NCI-H187 treated with DMSO at 0.1 percent for 48 hours (cell line): ENCODE data around the gene ZNF655.
"Not testable (repeated sequence)": the region's sequence is repeated elsewhere in the genome, so short reads cannot be mapped to it uniquely, and the experiment has no call there.

Experiments
- DNase-seq: peaks from one replicate; lab custom pipeline; 2025; lab: John Stamatoyannopoulos, UW

ZNF655 gene, protein sequence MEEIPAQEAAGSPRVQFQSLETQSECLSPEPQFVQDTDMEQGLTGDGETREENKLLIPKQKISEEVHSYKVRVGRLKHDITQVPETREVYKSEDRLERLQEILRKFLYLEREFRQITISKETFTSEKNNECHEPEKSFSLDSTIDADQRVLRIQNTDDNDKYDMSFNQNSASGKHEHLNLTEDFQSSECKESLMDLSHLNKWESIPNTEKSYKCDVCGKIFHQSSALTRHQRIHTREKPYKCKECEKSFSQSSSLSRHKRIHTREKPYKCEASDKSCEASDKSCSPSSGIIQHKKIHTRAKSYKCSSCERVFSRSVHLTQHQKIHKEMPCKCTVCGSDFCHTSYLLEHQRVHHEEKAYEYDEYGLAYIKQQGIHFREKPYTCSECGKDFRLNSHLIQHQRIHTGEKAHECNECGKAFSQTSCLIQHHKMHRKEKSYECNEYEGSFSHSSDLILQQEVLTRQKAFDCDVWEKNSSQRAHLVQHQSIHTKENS

DNA sequence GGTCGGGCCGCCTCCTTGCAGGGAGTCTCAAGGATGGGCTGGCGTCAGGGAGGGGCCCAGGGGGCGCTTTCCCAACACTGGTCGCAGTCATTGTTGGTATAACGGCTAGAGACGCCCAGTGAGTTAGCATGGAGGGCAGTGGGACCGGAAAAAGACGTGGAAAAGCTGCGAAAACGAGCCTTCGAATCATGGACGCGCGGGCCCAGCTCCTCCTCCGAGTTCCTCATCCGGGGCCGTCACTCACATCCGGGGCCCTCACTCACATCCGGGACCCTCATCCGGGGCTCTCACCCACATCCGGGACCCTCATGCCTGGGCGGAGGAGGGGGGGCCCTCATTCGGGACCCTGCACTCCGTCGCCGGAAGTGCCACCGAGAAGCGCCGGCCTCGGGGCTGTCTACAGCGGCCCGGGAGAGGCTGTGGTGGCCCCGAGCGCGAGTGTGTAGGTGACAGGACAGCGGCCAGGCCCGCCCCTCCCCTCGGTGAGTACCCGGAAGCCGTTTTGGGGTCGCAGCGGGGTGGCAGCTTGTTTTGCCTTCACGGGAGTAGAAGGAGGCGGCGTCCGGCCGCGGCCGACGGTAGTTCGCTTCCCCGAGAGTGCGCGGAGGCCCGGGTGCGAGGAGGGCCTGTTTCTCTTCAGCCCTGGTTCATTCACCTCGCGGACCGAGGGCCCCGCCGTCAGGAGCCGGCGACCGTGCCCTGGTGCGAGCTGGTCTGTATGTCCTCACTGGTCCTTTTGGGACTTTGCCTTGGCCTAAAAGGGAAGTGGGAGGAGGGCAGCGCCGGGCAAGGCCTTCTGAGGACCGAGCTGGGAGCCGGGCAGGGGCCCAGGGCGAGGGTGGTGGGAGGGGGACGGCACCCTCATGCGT lies at the start of gene ZNF655:
TSS of gene ZNF655 (plus strand) at position 337 of the 869 bp plus-strand sequence. CDS start 1,918 bp downstream, outside the sequence.
- peak; percentile 69 for DNase-seq

DNA sequence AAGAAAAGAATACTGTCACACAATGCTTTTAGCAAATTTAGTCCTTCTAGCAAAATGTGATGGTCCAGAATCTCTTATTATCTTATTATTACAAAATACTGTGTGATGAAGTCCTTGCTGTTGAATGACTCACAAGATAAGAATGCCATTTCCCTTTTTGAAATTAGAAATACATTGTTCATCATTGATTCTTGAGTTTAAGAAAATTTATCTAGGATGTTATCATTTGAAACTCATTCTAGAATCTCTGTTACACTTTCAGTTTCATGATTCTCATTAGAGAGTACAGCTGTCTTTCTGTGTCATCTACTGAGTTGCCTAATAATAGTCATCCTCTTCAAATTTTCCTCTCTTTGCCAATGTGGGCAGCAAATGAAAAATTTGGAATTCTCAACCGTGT lies 44.4 kb upstream of the ZNF655 start:
- no peak for DNase-seq

DNA sequence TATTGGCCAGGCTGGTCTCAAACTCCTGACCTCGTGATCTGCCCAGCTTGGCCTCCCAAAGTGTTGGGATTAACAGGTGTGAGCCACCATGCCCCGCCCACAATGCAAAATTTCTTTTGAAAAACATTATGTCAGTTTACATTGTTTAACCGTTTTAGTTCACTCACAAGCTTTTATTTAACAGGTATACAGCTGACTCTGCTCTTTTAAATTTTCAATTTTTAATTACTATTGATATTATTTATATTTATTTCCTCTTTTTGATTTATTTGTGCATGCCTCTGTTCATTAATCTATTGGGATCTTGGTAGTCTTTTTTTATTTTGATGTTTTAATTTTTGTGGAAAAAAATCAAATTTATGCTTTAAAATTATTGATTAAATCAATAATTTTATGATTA lies 37.0 kb upstream of the ZNF655 start:
- no peak for DNase-seq

DNA sequence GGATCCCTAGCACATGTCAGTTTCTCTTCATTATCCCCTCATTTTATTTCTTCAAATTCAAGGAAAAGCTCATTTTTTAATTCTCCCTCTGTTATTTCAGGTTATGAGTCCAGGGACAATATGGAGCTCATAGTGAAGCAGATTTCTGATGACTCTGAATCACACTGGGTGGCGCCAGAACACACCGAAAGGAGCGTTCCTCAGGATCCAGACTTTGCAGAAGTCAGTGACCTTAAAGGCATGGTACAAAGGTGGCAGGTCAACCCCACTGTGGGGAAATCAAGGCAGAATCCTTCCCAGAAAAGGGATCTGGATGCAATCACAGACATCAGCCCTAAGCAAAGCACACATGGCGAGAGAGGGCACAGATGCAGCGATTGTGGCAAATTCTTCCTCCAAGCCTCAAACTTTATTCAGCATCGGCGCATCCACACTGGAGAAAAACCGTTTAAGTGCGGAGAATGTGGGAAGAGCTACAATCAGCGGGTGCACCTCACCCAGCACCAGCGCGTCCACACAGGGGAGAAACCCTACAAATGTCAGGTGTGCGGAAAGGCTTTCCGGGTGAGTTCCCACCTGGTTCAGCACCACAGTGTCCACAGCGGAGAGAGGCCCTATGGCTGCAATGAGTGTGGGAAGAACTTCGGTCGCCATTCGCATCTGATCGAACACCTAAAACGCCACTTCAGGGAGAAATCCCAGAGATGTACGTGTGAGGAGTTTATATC lies 32.6 kb upstream of the ZNF655 start:
- no peak for DNase-seq

DNA sequence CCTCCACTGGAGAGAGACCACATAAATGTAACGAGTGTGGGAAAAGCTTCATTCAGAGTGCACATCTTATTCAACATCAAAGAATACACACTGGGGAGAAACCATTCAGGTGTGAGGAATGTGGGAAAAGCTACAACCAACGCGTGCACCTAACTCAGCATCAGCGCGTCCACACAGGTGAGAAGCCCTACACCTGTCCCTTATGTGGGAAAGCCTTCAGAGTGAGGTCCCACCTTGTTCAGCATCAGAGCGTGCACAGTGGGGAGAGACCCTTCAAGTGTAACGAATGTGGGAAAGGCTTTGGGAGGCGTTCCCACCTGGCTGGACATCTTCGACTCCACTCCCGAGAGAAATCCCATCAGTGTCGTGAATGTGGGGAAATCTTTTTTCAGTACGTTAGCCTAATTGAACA lies 27.1 kb upstream of the ZNF655 start:
- DNase-seq, result no peak

DNA sequence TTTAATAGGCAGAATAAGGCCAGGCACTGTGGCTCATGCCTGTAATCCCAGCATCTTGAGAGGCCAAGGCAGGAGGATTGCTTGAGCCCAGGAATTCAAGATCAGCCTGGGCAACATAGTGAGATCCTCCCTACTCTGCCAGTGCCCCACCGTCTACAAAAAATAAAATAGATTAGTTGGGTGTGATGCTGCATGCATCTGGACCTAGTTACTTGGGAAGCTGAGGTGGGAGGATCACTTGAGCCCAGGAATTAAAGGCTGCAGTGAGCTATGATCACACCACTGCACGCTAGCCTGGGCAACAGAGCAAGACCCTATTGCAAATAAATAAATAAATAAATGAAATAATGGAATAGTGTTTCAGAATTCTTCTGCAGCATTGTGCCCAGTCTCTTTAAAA lies 22.8 kb upstream of the ZNF655 start:
- DNase-seq, result no peak

DNA sequence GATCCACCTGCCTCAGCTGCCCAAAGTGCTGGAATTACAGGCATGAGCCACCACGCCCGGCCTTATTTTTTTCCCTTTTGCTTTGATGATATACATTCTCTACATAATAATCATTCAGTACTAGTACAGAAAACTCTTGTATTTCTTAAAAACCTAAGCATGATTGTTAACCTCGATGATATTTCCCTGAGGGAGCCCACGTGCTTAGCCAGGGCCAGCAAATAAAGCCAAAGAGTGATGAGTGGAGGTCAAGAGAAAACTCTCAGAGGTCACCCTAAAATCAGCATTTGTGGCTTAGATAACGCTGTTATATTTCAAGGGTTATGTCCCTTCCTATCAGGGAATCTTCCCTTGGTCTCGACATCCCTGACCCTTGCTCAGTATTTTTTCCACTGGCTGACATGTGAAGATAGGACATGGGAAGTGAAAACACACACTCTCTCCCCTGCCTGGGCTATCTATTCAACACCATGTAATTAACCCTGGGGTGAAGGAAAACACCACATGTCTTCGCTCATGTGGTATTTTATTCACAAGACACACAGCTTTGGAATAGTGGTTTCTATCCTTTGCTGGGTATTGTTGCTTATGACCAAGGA lies 19.1 kb upstream of the ZNF655 start:
- no peak for DNase-seq

DNA sequence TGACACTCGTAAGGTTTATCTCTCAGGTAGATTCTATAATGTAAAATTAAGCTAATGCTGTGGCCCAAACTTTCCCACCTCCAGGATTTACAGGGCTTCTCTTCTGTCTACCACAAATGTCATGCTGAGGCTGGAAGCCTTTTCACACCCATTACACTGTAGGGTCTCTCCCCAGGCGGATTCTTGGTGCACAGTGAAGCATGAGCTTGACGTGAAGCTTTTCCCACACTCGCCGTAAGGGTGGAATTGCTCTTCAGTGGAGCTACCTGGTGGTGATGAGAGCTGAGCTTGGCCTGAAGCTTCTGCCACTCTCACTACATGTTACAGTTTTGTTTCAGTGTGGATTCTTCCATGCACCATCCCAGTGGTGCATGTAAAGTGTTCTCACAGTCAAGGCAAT lies 17.9 kb upstream of the ZNF655 start:
- DNase-seq, result no peak

DNA sequence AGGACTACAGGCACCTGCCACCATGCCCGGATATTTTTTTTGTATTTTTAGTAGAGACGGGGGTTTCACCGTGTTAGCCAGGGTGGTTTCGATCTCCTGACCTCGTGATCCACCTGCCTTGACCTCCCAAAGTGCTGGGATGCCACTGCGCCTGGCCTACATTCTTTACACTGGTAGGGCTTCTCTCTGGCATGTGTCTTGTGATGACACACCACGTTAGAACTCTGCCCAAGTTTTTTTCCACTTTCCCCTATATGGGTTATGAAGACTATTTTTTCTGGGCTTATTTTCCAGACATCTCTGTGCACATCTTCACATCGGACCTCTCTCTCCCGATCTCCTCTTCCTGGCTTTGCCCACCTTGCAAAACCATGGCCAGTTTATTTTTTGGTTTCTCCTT lies 17.2 kb upstream of the ZNF655 start:
- DNase-seq, result no peak

DNA sequence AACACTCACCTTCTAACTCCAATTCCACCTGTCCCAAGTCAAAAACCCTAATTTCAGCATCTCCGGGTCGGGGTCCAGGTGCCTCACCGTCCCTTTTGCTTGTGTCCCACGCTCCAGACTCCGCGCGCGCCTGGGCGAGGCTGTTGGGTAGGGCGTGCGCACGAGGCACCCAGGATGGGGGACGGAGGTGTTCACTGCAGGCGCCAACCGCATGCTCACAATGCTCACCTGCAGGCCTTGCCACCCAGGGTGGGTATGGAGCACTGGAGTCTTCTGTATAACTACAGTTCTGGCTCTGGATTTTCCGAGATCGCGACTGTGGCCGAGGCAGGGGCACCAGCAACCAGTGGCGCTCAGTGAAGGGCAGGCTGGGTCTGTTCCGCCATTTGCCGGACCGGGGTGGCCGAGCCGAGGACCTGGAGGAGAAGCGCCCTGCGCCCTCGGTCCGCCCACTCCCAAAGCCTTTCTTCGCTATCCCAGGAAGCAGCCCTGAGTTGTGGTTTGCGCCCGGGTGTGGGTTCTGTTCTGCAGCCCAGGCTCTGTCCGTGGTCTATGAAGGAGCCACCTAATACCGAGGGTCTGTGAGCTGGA lies 15.3 kb upstream of the ZNF655 start:
- DNase-seq, result no peak

DNA sequence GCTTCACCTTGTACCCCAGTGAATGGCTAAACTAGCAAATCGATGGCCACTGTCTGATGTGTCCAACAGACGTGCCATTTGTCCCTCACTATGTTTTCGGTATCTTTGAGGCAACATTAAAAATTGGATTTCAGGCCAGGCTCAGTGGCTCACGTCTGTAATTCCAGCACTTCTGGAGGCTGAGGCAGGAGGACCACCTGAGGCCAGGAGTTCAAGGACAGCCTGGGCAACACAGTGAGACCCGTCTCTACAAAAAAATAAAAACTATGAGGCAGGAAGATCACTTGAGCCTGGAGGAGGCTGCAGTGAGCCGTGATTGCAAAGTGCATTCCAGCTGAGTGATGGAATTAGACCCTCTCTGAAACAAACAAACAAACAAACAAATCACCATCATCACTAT lies 14.5 kb upstream of the ZNF655 start:
- no peak for DNase-seq

DNA sequence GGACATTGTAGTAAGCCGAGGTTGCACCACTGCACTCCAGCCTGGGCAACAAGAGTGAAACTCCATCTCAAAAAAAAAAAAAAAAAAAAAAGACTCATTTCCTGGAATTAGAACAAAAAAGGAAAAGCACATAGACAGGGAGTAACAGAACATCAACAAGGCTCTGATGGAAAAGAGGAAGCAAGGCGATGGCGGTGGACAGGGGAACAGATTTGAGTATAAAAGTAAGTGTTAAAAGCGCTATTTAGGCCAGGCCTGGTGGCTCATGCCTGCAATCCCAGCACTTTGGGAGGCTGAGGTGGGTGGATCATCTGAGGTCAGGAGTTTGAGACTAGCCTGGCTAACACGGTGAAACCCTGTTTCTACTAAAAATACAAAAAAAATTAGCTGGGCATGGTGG lies 13.1 kb upstream of the ZNF655 start:
- DNase-seq, result not testable (repeated sequence)

DNA sequence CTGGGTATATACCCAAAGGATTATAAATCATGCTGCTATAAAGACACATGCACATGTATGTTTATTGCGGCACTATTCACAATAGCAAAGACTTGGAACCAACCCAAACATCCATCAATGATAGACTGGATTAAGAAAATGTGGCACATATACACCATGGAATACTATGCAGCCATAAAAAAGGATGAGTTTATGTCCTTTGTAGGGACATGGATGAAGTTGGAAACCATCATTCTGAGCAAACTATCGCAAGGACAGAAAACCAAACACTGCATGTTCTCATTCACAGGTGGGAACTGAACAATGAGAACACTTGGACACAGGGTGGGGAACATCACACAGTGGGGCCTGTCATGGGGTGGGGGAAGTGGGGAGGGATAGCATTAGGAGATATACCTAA lies 8.9 kb upstream of the ZNF655 start:
- DNase-seq, result not testable (repeated sequence)

DNA sequence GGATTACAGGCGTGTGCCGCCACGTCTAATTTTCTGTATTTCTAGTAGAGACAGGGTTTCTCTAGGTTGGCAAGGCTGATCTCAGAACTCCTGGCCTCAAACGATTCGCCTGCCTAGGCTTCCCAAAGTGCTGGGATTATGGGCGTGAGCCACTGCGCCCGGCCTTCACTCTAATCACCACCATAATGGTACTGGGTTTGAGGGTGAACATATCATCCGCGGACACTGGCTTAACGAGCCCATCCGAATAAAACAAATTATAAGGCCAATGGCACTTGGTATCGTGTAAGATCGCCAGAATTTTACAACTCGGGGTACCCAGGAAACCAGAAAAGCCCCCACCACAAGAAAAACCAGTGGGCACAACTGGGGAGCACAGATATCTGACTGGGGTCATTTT lies 7.1 kb upstream of the ZNF655 start:
- no peak for DNase-seq

DNA sequence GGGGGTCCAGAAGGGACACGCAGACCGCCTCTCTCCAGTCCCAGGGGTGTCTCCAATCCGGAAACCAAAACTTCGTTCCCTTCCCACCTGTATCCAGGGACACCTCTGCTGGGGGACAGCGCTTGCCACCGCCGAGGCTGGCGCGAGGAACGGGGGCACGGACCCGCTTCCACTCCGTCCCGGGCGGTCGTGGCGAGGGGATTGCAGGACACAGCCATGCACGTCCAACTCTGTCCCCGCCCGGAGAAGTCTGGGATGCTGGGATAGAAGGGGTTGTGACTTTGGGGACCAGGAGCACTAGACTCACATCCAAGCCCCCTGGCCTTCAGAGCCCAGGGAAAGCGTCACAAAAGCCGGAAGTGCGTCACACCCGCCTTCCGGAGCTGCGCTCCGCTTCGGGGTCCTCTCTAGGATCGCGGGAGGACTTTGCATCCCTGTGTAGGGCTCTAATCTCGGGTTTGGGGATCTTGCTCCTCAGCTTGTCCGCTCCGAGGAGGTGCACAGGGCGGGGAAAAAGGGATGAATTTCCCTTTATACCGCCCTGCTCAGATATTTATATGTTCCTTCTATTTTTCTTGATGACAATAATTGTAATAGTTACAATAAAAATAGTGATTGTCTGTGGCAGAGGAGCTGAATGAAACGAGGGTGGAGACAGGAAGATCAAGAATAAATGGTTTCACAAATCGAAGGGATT lies 6.5 kb upstream of the ZNF655 start, which contains the start of gene FAM200A:
TSS of gene FAM200A (minus strand) at position 348 of the 697 bp plus-strand sequence. CDS start 3,707 bp downstream, outside the sequence.
- DNase-seq, result peak; percentile 46

DNA sequence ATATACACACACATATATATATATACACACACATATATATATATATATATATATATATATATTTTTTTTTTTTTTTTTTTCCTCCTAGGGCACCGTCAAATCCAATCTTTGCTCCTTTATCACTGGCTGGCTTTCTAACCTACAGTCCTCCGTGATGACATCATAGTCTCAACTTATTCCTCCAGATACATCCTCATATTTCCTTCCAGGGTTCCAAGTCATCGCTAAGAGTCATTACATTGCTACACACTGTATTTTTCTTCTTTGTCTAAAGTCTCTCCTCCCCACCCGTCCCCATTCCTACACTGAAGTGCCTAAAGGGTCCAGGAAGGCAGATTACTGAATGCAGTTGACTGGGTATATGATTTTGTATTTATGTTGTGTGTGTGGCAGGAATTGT lies 5.4 kb upstream of the ZNF655 start:
- DNase-seq, result no peak

DNA sequence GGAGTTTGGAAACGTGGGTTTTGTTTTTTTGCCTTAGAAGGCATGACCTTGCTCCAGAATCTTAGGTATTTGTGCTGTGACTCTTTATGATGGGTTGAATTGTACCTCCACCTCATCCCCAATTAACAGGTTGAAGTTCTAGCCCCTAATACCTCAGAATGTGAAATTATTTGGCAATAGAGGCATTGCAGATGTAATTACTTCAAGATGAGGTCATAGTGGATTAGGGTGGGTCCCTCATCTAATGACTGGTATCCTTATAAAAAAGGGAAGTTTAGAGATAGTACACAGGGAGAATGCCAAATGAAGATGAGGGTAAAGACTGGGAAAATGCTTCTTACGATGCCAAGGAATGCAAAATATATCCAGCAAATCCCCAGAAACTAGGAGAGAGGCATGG lies 3.5 kb upstream of the ZNF655 start:
- no peak for DNase-seq

DNA sequence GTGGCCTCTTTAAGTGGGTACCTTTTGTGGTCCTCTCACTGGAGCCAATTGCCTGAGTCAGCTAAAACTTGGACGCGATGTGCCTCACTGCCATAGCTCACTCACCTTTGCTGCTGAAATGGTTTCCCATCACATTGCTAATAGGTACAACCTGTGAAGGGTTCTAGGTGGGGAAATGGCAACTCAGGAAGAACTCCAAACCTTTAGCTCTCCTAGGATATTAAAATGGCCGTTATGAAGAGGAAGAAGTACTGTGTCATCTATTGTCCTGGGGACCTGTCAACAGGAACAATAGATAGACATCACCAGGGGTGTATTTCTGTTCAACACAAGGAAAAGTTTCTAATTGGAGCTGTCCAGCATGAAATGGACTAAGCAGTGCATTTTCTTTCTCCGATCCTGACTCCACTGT lies 1.2 kb upstream of the ZNF655 start:
- no peak for DNase-seq

DNA sequence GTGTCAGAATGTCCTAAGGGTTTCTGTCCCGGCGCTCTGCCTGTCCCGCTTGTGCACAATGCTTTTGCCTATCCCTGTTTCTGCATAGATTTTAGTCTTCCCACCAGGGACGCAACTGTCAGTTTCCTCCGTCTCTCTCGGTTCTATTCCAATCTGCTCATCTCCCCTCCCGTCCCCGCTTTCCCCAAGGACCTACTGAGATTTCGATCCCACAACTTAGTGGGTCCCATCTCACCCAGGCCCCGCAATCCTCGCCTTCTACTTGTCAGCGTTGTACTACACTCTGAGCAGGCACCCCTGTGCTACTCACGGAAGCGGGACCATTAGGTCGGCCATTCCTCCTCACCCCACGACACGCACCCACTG lies 519 bp upstream of the ZNF655 start:
- no peak for DNase-seq

DNA sequence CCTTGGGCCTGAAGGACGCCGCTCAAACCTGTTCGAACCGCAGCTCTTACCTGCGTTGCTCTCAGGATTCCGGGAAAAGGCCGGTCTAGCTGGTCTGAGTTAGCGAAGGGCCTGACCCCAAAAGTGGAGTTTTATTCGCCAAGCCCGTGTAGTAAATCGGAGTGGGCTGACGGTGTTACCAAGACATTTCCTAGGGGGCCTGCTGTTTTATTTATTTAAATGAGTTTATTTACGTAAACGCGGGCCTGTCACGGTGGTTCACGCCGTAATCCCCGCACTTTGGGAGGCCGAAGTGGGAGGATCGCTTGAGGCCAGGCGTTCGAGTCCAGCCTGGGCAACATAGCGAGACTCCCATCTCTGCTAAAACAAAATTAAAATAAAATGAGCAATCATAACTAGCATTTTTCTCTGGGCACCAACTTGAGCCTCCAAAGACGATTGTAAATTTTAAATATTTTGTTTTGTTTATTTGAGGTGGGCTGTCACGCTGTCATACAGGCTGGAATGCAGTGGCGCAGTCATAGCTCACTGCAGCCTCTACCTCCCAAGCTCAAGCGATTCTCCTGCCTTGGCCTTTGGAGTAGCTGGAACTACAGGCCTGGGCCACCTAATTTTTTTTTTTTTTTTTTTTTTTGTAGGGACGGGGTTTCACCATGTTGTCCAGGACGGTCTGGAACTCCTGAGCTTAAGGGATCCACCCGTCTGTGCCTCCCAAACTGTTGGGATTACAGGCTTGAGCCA lies 903 bp downstream of the ZNF655 start:
- DNase-seq, result no peak
